Endodermal cell (in vitro differentiated cells): ENCODE measurements around the gene IARS1. TPM values are rescaled to one million over a fixed set of nuclear protein-coding genes. Genes with fewer than 3 reads are reported as not detected.

ENCODE experiments used
- DNase-seq: peaks from one replicate; pipeline ENCODE4 v3.0.0-alpha.2; 2017
- H3K27ac ChIP-seq: 2 replicates; pipeline ENCODE4 v1.5.1; 2013; ENCODE audit warnings: mild to moderate bottlenecking, low read depth, low read length, moderate library complexity
- H3K27me3 ChIP-seq: 2 replicates; pipeline ENCODE4 v1.6.1; 2013; ENCODE audit warnings: mild to moderate bottlenecking, low read length, moderate library complexity; ENCODE audit not compliant: insufficient read depth, control insufficient read depth, poor library complexity, severe bottlenecking
- H3K36me3 ChIP-seq: 2 replicates; pipeline ENCODE4 v1.7.0; 2013; ENCODE audit warnings: mild to moderate bottlenecking, low read length, moderate library complexity; ENCODE audit not compliant: control insufficient read depth, insufficient read depth
- H3K4me1 ChIP-seq: one replicate; pipeline ENCODE4 v1.7.0; 2013; ENCODE audit warnings: low read length; ENCODE audit not compliant: control insufficient read depth, insufficient read depth
- H3K4me3 ChIP-seq: 2 replicates; pipeline ENCODE4 v1.5.1; 2013; ENCODE audit warnings: mild to moderate bottlenecking, low read length, moderate library complexity
- H3K9ac ChIP-seq: 2 replicates; pipeline ENCODE4 v1.6.1; 2013; ENCODE audit warnings: mild to moderate bottlenecking, low read length, moderate library complexity; ENCODE audit not compliant: poor library complexity, severe bottlenecking; ENCODE audit errors: extremely low read depth
- H3K9me3 ChIP-seq: 2 replicates; pipeline ENCODE4 v1.6.1; 2013; ENCODE audit warnings: mild to moderate bottlenecking, low read length, moderate library complexity; ENCODE audit not compliant: control insufficient read depth
- H3K27ac Mint-ChIP-seq: 2 replicates; pipeline ENCODE4 v1.8.0; 2020; ENCODE audit warnings: mixed read lengths
- H3K27me3 Mint-ChIP-seq: 2 replicates; pipeline ENCODE4 v1.8.0; 2021; ENCODE audit warnings: mild to moderate bottlenecking, mixed read lengths; ENCODE audit not compliant: insufficient read depth
- H3K36me3 Mint-ChIP-seq: 2 replicates; pipeline ENCODE4 v1.8.0; 2020; ENCODE audit warnings: low read depth, mixed read lengths
- H3K4me1 Mint-ChIP-seq: 2 replicates; pipeline ENCODE4 v1.8.0; 2020; ENCODE audit warnings: mixed read lengths
- H3K4me3 Mint-ChIP-seq: 2 replicates; pipeline ENCODE4 v1.8.0; 2020; ENCODE audit warnings: mild to moderate bottlenecking, moderate library complexity, mixed read lengths
- H3K9me3 Mint-ChIP-seq: 2 replicates; pipeline ENCODE4 v1.8.0; 2020; ENCODE audit warnings: mild to moderate bottlenecking, mixed read lengths
- WGBS, 2 experiments: methylation state at CpG; one replicate each; pipeline versions ENCODE4 v1.1.5 to v1.1.7; 2013; ENCODE audit warnings: missing lambda C conversion rate in 2 of 2, mixed read lengths in 1 of 2; ENCODE audit not compliant: insufficient coverage in 1 of 2, insufficient read length in 1 of 2; 5-methylcytosine and 5-hydroxymethylcytosine counted together
- microRNA-seq: library from miRNA; unstranded; fragments of <30 nt; microRNA quantifications from one replicate; pipeline ENCODE4 v1.2.0, GENCODE V29; 2020; ENCODE audit warnings: borderline microRNAs expressed
- total RNA-seq, 2 donors: library from RNA; stranded (reverse); fragmentation: NEBNext Ultra II Directional in 1 of 2; extraction: Animal tissue kit (Norgen Biotek cat#: 25700) in 1 of 2; gene quantifications; 2 replicates in 1 of 2; 3 replicates in 1 of 2; pipeline ENCODE4 v1.2.1, GENCODE V29; 2021
- TF ChIP-seq, protein P1 (sequence below): fragments of 200-600 bp; sonication (generic); conservative IDR thresholded peaks from 2 replicates; pipeline ENCODE4 v1.5.0; 2021; ENCODE audit warnings: antibody characterized with exemption, mild to moderate bottlenecking

The IARS1 gene
- total RNA-seq, 2 donors from 2014 or later = 170 to 173 TPM

DNA sequence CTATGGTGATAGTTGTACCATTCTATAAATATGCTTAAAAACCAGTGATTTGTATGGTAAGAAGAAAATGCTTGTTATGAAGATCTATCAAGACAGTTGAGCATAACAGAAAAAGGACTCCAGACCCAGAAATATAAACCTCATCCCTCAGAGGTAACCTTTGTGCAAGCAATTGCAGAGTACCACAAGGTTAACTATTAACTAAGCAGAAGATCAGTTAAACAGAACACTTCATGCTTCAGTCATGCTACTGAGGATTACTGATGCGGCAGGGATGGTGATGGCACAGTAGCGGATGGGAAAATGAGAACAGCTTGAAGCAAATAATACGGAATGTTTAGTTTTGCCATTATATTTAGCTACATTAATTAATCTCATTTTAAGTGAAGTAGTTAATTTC is 45.5 kb downstream of the IARS1 start:
- no peak for DNase-seq
- no peaks in the 10 kb centered on the region for H3K9me3 Mint-ChIP-seq
- Histone ChIP-seq H3K27ac (no peak overlapping the region), H3K27me3 (no peaks in the 10 kb centered on the region), H3K36me3 (peaks cover 94% of the 10 kb centered on the region), H3K9ac (no peak overlapping the region), H3K4me1 (no peaks in the 10 kb centered on the region), H3K9me3 (no peaks in the 10 kb centered on the region), H3K4me3 (no peak overlapping the region)
- H3K36me3 Mint-ChIP-seq = peaks cover 87% of the 10 kb centered on the region
- H3K27ac Mint-ChIP-seq = no peak overlapping the region
- WGBS, 2 experiments = 100% methylated on average over 3 of the region's 3 CpGs
- H3K27me3 Mint-ChIP-seq = no peaks in the 10 kb centered on the region
- H3K4me1 Mint-ChIP-seq = no peaks in the 10 kb centered on the region
- no peak overlapping the region for H3K4me3 Mint-ChIP-seq
- TF ChIP-seq, protein P1, sequence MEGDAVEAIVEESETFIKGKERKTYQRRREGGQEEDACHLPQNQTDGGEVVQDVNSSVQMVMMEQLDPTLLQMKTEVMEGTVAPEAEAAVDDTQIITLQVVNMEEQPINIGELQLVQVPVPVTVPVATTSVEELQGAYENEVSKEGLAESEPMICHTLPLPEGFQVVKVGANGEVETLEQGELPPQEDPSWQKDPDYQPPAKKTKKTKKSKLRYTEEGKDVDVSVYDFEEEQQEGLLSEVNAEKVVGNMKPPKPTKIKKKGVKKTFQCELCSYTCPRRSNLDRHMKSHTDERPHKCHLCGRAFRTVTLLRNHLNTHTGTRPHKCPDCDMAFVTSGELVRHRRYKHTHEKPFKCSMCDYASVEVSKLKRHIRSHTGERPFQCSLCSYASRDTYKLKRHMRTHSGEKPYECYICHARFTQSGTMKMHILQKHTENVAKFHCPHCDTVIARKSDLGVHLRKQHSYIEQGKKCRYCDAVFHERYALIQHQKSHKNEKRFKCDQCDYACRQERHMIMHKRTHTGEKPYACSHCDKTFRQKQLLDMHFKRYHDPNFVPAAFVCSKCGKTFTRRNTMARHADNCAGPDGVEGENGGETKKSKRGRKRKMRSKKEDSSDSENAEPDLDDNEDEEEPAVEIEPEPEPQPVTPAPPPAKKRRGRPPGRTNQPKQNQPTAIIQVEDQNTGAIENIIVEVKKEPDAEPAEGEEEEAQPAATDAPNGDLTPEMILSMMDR = no peak

DNA sequence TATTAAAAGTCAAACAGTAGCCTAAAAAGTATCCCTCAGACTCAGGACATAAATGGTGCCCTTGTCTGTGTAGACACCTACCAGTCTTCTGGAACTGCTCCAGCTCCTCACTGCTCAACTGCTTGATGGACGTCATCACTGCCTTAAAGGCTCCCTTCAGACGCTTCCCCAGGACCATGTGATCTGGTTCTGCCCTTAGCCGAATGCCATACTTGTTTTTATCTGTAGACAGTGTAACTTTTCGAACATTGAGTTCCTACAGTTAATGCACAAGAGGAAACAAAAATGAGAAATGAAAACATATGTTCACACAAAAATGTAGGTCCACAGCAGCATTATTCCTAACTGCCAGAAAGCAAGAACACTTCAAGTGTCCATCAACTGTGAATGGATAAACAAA is 46.2 kb downstream of the IARS1 start:
- peak overlapping the region; percentile 45 for H3K27ac Mint-ChIP-seq
- TF ChIP-seq, protein P1 = no peak

DNA sequence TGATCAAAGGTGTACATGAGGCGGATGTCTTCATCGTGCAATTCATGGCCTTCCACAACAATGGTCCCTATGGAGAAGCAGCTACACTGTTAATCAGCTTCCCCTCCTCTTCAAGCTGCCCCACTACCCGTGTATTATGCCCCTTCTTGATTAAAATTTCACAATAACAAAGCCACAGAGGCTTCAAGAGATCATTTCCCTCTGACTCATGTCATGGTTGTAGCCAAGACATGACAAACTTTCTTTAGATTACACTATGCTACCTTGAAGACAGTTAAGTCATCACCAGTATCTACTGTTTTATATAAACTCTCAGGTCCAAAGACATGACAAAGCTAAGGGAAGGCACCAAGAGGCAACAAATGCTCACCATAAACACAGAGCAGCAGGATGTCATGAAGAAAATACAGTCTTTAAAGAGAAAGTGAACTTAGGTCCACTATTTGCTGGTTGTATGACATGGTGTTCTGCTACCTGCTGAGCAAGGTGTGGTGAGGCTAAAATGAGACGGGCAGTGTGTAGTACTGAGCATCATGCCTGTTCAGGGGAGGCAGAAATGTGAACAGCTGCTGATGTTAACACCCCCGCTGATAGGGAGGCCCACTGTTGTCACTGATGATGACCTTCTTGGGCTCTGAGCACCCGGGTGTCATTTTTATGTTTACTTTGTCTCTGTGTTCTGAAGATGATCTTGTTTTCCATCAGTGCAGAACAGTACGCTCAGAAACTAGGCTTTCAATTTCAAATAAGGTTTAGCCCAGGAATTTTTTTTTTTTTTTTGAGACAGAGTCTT is 48.3 kb downstream of the IARS1 start:
- Histone ChIP-seq H3K4me3 (no peak overlapping the region), H3K27me3 (no peaks in the 10 kb centered on the region), H3K4me1 (no peaks in the 10 kb centered on the region), H3K9me3 (no peaks in the 10 kb centered on the region), H3K9ac (no peak overlapping the region), H3K36me3 (peaks cover 96% of the 10 kb centered on the region), H3K27ac (no peak overlapping the region)
- Mint-ChIP-seq H3K36me3 (peaks cover 91% of the 10 kb centered on the region), H3K4me3 (no peak overlapping the region), H3K27me3 (no peaks in the 10 kb centered on the region), H3K9me3 (no peaks in the 10 kb centered on the region), H3K27ac (no peak overlapping the region), H3K4me1 (no peaks in the 10 kb centered on the region)
- WGBS, 2 experiments = 92 to 94% methylated on average over 6 to 7 of the region's 7 CpGs
- TF ChIP-seq, protein P1 = no peak
- no peak for DNase-seq

More for the DNA sequence above, 46.2 kb downstream of the IARS1 start:
- peaks cover 88% of the 10 kb centered on the region for H3K36me3 Mint-ChIP-seq
- H3K4me1 Mint-ChIP-seq = no peaks in the 10 kb centered on the region
- Histone ChIP-seq H3K4me1 (no peaks in the 10 kb centered on the region), H3K4me3 (no peak overlapping the region), H3K9me3 (no peaks in the 10 kb centered on the region), H3K36me3 (peaks cover 95% of the 10 kb centered on the region), H3K27ac (no peak overlapping the region), H3K27me3 (no peaks in the 10 kb centered on the region), H3K9ac (no peak overlapping the region)
- no peak overlapping the region for H3K4me3 Mint-ChIP-seq
- no peaks in the 10 kb centered on the region for H3K27me3 Mint-ChIP-seq
- no peaks in the 10 kb centered on the region for H3K9me3 Mint-ChIP-seq
- WGBS, 2 experiments = 95 to 96% methylated on average over 4 of the region's 4 CpGs
- no peak for DNase-seq

Small RNA genes within 50 kb of the gene (microRNA-seq; reads per million reads assigned to microRNA genes)
- 0.59 reads per million for gene MIR3651

Other genes with a start within 250 kb of the IARS1 start
- 10 to 100 TPM; 68.3 to 75.6 TPM for gene SPTLC1, start 178.3 kb downstream of the IARS1 start, total RNA-seq
- gene NOL8, start 31.7 kb upstream of the IARS1 start, total RNA-seq = 10 to 100 TPM; 30.0 to 31.7 TPM
- 1 to 10 TPM; 8.2 to 9.2 TPM for gene CENPP, start 32.3 kb upstream of the IARS1 start, total RNA-seq
- not detected for gene OGN, start 110.9 kb upstream of the IARS1 start, total RNA-seq
- gene OMD, start 130.8 kb upstream of the IARS1 start, total RNA-seq = not detected
- not detected for gene ASPN, start 188.8 kb upstream of the IARS1 start, total RNA-seq
- gene ECM2, start 242.3 kb upstream of the IARS1 start, total RNA-seq = 1 to 10 TPM; 1.8 to 3.2 TPM